ENCODE results near the gene LAMA4. TPM values are rescaled to one million over a fixed set of nuclear protein-coding genes. Genes with fewer than 3 reads are reported as not detected.

The LAMA4 gene
- total RNA-seq, 1 donor from 2014 or later, result 209 TPM

DNA sequence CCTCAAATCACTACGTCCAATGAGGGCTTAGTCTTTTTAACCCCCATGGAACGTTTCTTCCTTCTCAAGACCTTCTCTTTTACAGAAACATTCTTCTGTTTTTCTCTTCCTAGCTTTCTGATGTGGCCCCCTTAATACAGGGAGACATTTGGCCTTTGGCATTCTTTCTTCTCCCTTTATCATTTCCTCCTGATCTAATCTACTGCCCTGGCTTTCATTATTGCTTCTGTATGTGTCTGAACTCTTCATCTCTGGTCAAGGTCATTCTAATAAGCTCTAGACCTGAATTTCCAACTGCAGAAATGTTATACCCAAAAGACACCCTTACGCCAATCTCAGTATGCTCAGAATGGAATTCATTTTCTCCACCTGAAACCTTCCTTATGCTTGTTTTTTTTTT, 18.4 kb upstream of the LAMA4 start:
- H3K27ac Mint-ChIP-seq (ENCODE audit: unreplicated experiment), result no peak overlapping the region
- no peaks in the 10 kb centered on the region for H3K4me1 Mint-ChIP-seq (ENCODE audit: unreplicated experiment)
- no peak for TF ChIP-seq CTCF (IDR thresholded peaks at IDR 0.05)
- H3K4me3 Mint-ChIP-seq (ENCODE audit: unreplicated experiment), result no peak overlapping the region
- no peak for DNase-seq (ENCODE audit: extremely low spot score, unreplicated experiment)
- peaks cover 2% of the 10 kb centered on the region for H3K27me3 Mint-ChIP-seq (ENCODE audit: unreplicated experiment)
- no peaks in the 10 kb centered on the region for H3K9me3 Mint-ChIP-seq (ENCODE audit: unreplicated experiment)
- H3K36me3 Mint-ChIP-seq (ENCODE audit: unreplicated experiment), result no peaks in the 10 kb centered on the region

GRCh38 chr6:112270756-112271155, 16.4 kb upstream of the LAMA4 start:
- DNase-seq (ENCODE audit: extremely low spot score, unreplicated experiment), result no peak
- H3K27me3 Mint-ChIP-seq (ENCODE audit: unreplicated experiment), result peaks cover 2% of the 10 kb centered on the region
- H3K9me3 Mint-ChIP-seq (ENCODE audit: unreplicated experiment), result no peaks in the 10 kb centered on the region
- H3K27ac Mint-ChIP-seq (ENCODE audit: unreplicated experiment), result no peak overlapping the region
- no peak overlapping the region for H3K4me3 Mint-ChIP-seq (ENCODE audit: unreplicated experiment)
- no peaks in the 10 kb centered on the region for H3K36me3 Mint-ChIP-seq (ENCODE audit: unreplicated experiment)
- TF ChIP-seq CTCF (IDR thresholded peaks at IDR 0.05), result no peak
- H3K4me1 Mint-ChIP-seq (ENCODE audit: unreplicated experiment), result no peaks in the 10 kb centered on the region

DNA sequence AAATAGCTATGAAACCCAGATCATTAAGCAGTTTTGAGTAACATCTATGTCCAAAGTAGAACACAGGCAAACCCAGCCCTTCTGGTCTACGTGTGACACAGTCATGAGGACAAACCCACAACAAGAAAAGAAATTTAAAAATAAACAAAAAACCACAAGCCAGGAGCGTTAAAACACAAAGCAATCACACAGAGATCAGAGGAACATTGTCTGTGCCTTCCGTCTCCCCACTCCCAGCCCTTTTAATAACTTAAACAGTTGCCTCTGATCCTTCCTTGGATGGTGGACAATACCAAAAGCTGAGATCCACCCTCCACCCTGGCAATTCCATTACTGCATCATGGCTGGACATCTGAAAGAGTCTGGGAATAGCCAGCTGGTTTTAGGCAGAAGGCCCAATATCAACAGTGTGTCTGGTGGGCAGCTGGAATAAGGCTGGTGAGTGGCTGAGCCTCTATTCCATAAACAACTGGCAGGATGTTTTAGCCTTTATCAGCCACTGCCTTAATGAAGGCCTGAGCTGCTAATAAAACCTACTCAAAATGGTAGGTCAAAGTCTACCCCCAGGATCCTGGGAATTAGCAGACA, 15.7 kb upstream of the LAMA4 start:
- Mint-ChIP-seq H3K27ac (ENCODE audit: unreplicated experiment) (no peak overlapping the region), H3K4me1 (ENCODE audit: unreplicated experiment) (no peaks in the 10 kb centered on the region), H3K27me3 (ENCODE audit: unreplicated experiment) (peaks cover 2% of the 10 kb centered on the region), H3K9me3 (ENCODE audit: unreplicated experiment) (no peaks in the 10 kb centered on the region), H3K36me3 (ENCODE audit: unreplicated experiment) (no peaks in the 10 kb centered on the region), H3K4me3 (ENCODE audit: unreplicated experiment) (no peak overlapping the region)
- no peak for TF ChIP-seq CTCF (IDR thresholded peaks at IDR 0.05)
- DNase-seq (ENCODE audit: extremely low spot score, unreplicated experiment), result no peak

GRCh38 chr6:112269114-112269513, 14.7 kb upstream of the LAMA4 start:
- peaks cover 2% of the 10 kb centered on the region for H3K27me3 Mint-ChIP-seq (ENCODE audit: unreplicated experiment)

GRCh38 chr6:112268654-112269053, 14.3 kb upstream of the LAMA4 start:
- no peaks in the 10 kb centered on the region for H3K9me3 Mint-ChIP-seq (ENCODE audit: unreplicated experiment)
- H3K4me1 Mint-ChIP-seq (ENCODE audit: unreplicated experiment), result no peaks in the 10 kb centered on the region
- no peak for DNase-seq (ENCODE audit: extremely low spot score, unreplicated experiment)
- no peak overlapping the region for H3K27ac Mint-ChIP-seq (ENCODE audit: unreplicated experiment)
- TF ChIP-seq CTCF (IDR thresholded peaks at IDR 0.05), result no peak
- H3K4me3 Mint-ChIP-seq (ENCODE audit: unreplicated experiment), result no peak overlapping the region
- H3K36me3 Mint-ChIP-seq (ENCODE audit: unreplicated experiment), result no peaks in the 10 kb centered on the region
- peaks cover 1% of the 10 kb centered on the region for H3K27me3 Mint-ChIP-seq (ENCODE audit: unreplicated experiment)

More at GRCh38 chr6:112269114-112269513, 14.7 kb upstream of the LAMA4 start:
- DNase-seq (ENCODE audit: extremely low spot score, unreplicated experiment), result no peak
- no peaks in the 10 kb centered on the region for H3K36me3 Mint-ChIP-seq (ENCODE audit: unreplicated experiment)
- no peaks in the 10 kb centered on the region for H3K9me3 Mint-ChIP-seq (ENCODE audit: unreplicated experiment)
- H3K4me1 Mint-ChIP-seq (ENCODE audit: unreplicated experiment), result no peaks in the 10 kb centered on the region
- no peak overlapping the region for H3K4me3 Mint-ChIP-seq (ENCODE audit: unreplicated experiment)
- TF ChIP-seq CTCF (IDR thresholded peaks at IDR 0.05), result peak; percentile 33
- no peak overlapping the region for H3K27ac Mint-ChIP-seq (ENCODE audit: unreplicated experiment)

All from osteocyte (in vitro differentiated cells).